Right lobe of liver (tissue), 4 donors: Measurements from ENCODE around the gene FITM1.

ENCODE experiments used
- POLR2A ChIP-seq: fragments of 450-650 bp; IDR thresholded peaks from one replicate; pipeline ENCODE4 v1.6.1; 2017; ENCODE audit warnings: antibody characterized with exemption, mild to moderate bottlenecking
- TF ChIP-seq, protein P1 (sequence below), 4 donors: fragments of 200-600 bp in 3 of 4; fragments of 450-650 bp in 1 of 4; IDR thresholded peaks; one replicate each; pipeline versions ENCODE4 v1.5.1 to v1.8.0; 2016 to 2022; ENCODE audit warnings: antibody characterized with exemption in 4 of 4, mild to moderate bottlenecking in 2 of 4
- donor health status: DM: no; HTN: no; CAD: no.
- donor health status: DM: no; HTN: no; CAD: no.
- donor health status: DM: no; HTN: yes; CAD: no.

DNA sequence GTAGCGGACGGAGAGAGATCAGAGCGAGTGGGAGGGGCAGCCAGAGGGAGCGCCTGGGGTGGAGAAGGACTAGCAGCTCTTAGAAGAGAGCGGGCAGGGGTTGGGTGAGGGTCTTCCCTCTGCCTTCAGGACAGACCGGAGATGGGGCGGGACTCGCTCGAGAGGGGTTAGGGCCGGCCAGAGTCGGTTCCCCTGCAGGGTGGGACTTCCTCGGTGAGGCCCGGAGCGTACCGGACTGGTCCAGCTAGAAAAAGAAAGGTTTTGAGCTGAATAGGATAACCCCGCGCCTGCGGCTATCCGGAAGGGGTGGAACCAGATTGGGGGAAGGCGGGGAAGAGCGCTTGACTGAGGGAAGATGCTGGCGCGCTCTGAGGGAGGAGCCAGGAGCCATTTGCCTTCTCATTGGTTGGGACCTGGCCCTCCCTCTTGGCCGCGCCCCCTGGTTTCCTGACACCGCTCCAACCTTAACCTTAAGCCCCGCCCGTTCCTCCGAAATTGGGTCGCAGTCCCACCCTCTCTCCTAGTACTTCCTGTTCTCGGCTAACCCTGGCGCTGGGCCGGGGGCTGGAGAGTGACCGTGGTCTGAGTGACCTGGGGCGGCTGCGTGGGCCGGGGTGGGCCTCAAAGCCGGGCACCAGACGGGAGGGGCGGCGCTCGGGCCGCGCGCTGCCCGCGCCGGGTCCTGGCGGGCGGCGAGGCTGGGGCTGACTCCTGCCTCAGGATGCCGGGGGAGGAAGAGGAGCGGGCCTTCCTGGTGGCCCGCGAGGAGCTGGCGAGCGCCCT is 16.7 kb downstream of the FITM1 start, which contains the start of gene RNF31:
- TF ChIP-seq, protein P1, sequence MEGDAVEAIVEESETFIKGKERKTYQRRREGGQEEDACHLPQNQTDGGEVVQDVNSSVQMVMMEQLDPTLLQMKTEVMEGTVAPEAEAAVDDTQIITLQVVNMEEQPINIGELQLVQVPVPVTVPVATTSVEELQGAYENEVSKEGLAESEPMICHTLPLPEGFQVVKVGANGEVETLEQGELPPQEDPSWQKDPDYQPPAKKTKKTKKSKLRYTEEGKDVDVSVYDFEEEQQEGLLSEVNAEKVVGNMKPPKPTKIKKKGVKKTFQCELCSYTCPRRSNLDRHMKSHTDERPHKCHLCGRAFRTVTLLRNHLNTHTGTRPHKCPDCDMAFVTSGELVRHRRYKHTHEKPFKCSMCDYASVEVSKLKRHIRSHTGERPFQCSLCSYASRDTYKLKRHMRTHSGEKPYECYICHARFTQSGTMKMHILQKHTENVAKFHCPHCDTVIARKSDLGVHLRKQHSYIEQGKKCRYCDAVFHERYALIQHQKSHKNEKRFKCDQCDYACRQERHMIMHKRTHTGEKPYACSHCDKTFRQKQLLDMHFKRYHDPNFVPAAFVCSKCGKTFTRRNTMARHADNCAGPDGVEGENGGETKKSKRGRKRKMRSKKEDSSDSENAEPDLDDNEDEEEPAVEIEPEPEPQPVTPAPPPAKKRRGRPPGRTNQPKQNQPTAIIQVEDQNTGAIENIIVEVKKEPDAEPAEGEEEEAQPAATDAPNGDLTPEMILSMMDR (IDR thresholded peaks at IDR 0.05): peak in 1 of 4 donors; percentile 12
- peak; percentile 54 for TF ChIP-seq POLR2A
